ENCODE measurements around the gene TANC1. TPM values are rescaled to one million over a fixed set of nuclear protein-coding genes. Genes with fewer than 3 reads are reported as not detected.
A peak's percentile ranks its signal among the peaks of the same experiment; 100 is the strongest.

The TANC1 gene
- total and polyA plus RNA-seq, 2 of the 4 experiments (the other 2 are of a cell fraction), result 10.2 to 12.9 TPM

GRCh38 chr2:158996378-158996993 lies 28.0 kb downstream of the TANC1 start:
- intact Hi-C loops (cut with micrococcal nuclease) (no loop called here), in situ Hi-C loops (cut with MboI; ENCODE audit: low sequenced_read_pairs) (no loop called here), dilution Hi-C loops (cut with HindIII; ENCODE audit: low sequenced_read_pairs, unreplicated experiment) (no loop called here)
- H2BK5ac ChIP-seq (ENCODE audit: low read depth, low read length, poor library complexity, severe bottlenecking), result no peak overlapping the region
- no peaks in the 10 kb centered on the region for H3K36me3 ChIP-seq (ENCODE audit: control insufficient read depth, insufficient read depth, low read length)
- H3K79me1 ChIP-seq (ENCODE audit: low read depth in 1 of 2, low read length in 2 of 2), result peaks cover 33 to 79% of the 10 kb centered on the region in 2 experiments
- H3K23ac ChIP-seq (ENCODE audit: low read depth, low read length), result no peak overlapping the region; the same call in 1 of the 2 replicates
- H3K27me3 ChIP-seq (ENCODE audit: control insufficient read depth, insufficient read depth, low read length), result no peaks in the 10 kb centered on the region
- H2AK9ac ChIP-seq (replicated peaks; ENCODE audit: low read depth, low read length, poor library complexity), result no peak overlapping the region
- H3K9ac ChIP-seq (ENCODE audit: low read depth, low read length), result no peak overlapping the region
- peaks cover 27% of the 10 kb centered on the region for H4K20me1 ChIP-seq (ENCODE audit: insufficient read depth, low read length)
- TF ChIP-seq CTCF (conservative IDR thresholded peaks at IDR 0.05; ENCODE audit: low read depth, low read length) (peak; percentile 34; the same call in 1 of the 2 replicates), POLR2A (IDR thresholded peaks at IDR 0.05; ENCODE audit: low read depth, low read length) (no peak)
- H3K56ac ChIP-seq (ENCODE audit: extremely low read depth, insufficient read depth, low read length), result no peak overlapping the region
- no peak overlapping the region for H4K5ac ChIP-seq (ENCODE audit: low read depth, low read length)
- H2BK120ac ChIP-seq (ENCODE audit: low read depth, low read length), result no peak overlapping the region
- H2BK20ac ChIP-seq (ENCODE audit: low read depth, low read length), result no peak overlapping the region
- no peak overlapping the region for H3K18ac ChIP-seq (ENCODE audit: low read depth, low read length)
- peaks cover 28% of the 10 kb centered on the region for H3K9me1 ChIP-seq (ENCODE audit: insufficient read depth, low read length)
- no peak overlapping the region for H3K4ac ChIP-seq (ENCODE audit: low read depth, low read length)
- no peak overlapping the region for H3K4me3 ChIP-seq (ENCODE audit: insufficient read depth, low read depth, low read length)
- ChIA-PET CTCF (interaction anchor here (1.0 to 1.2 kb wide), 2 partner anchors 28 to 122 kb away, joined by 3 to 4 read pairs; partner anchors contain the start of gene TANC1), POLR2A (ENCODE audit: unreplicated experiment) (no interaction called here)
- ATAC-seq (ENCODE audit: low read depth) (no peak), DNase-seq (no peak)
- peaks cover 20% of the 10 kb centered on the region for H3K4me1 ChIP-seq (ENCODE audit: control insufficient read depth, insufficient read depth, low read length)
- no peaks in the 10 kb centered on the region for H3K9me3 ChIP-seq (ENCODE audit: control insufficient read depth, insufficient read depth, low read length)
- no peak overlapping the region for H2AFZ ChIP-seq (replicated peaks; ENCODE audit: low read length, poor library complexity)
- no peak overlapping the region for H3K27ac ChIP-seq (ENCODE audit: insufficient read depth, low read length)
- H4K8ac ChIP-seq (ENCODE audit: low read depth in 2 of 2, low read length in 2 of 2), result no peak overlapping the region
- no TSS peak for BruUV-seq (replicated peaks)
- no peak overlapping the region for H2BK15ac ChIP-seq (ENCODE audit: low read depth, low read length)
- H3K14ac ChIP-seq (replicated peaks; ENCODE audit: low read depth, low read length), result no peak overlapping the region
- H2AK5ac ChIP-seq (ENCODE audit: low read depth, low read length), result no peak overlapping the region
- no peak overlapping the region for H3K4me2 ChIP-seq (ENCODE audit: low read depth, low read length)
- no CpG with 5 or more reads among the region's 4 CpGs for WGBS, 2 experiments (ENCODE audit: extremely low coverage in 2 of 2, insufficient read length in 1 of 2)
- no peak overlapping the region for H4K91ac ChIP-seq (ENCODE audit: insufficient read depth, low read depth, low read length)

Data from IMR-90 (cell line).